HepG2 (cell line): ENCODE results near the gene CDKN2AIP. TPM values are rescaled to one million over a fixed set of nuclear protein-coding genes. Genes with fewer than 3 reads are reported as not detected.

Experiments
- AGO1 ChIP-seq: fragments of 200-400 bp; formaldehyde crosslinking; IDR thresholded peaks from 2 replicates; pipeline ENCODE4 v1.6.1; 2017; ENCODE audit warnings: mild to moderate bottlenecking, low read depth, low read length, moderate library complexity; ENCODE audit not compliant: poor library complexity, severe bottlenecking
- CCDC6 ChIP-seq: sonication (generic); formaldehyde crosslinking; IDR thresholded peaks from 2 replicates; pipeline ENCODE4 v1.8.1; 2022; ENCODE audit warnings: mild to moderate bottlenecking, missing genetic modification reagents, moderate library complexity
- HDAC1 ChIP-seq: sonication (generic); formaldehyde crosslinking; IDR thresholded peaks from 2 replicates; pipeline ENCODE4 v1.5.1; 2020; ENCODE audit warnings: mild to moderate bottlenecking, missing genetic modification reagents
- KAT2B ChIP-seq: fragments of 150-350 bp; IDR thresholded peaks from 2 replicates; pipeline ENCODE4 v1.6.1; 2014; ENCODE audit warnings: low read depth, low read length, borderline replicate concordance
- KDM2A ChIP-seq: sonication (generic); formaldehyde crosslinking; IDR thresholded peaks from 2 replicates; pipeline ENCODE4 v1.4.0; 2020; ENCODE audit warnings: low read depth, missing genetic modification reagents, borderline replicate concordance
- LCORL ChIP-seq, 2 experiments: fragments of 450-650 bp in 1 of 2; sonication (generic) in 1 of 2; formaldehyde crosslinking in 1 of 2; IDR thresholded peaks; 2 replicates each; pipeline versions ENCODE4 v1.5.0 to v1.6.1; 2017 to 2020; ENCODE audit warnings: antibody characterized with exemption in 1 of 2, missing genetic modification reagents in 1 of 2
- MAZ ChIP-seq, 2 experiments: sonication (generic) in 1 of 2; formaldehyde crosslinking in 1 of 2; IDR thresholded peaks; 2 replicates each; pipeline versions ENCODE4 v1.5.0 to v1.6.1; 2012 to 2020; ENCODE audit warnings: low read depth in 2 of 2, mild to moderate bottlenecking in 2 of 2, borderline replicate concordance in 1 of 2, improper control_type of control experiment in 1 of 2, low read length in 1 of 2, missing genetic modification reagents in 1 of 2, moderate library complexity in 1 of 2
- NFIB ChIP-seq: sonication (generic); formaldehyde crosslinking; IDR thresholded peaks from 2 replicates; pipeline ENCODE4 v1.9.0; 2021; ENCODE audit warnings: missing genetic modification reagents, mild to moderate bottlenecking, borderline replicate concordance
- RFXANK ChIP-seq: IDR thresholded peaks from 2 replicates; pipeline ENCODE4 v1.6.1; 2016
- SIX4 ChIP-seq: sonication (generic); formaldehyde crosslinking; IDR thresholded peaks from 2 replicates; pipeline ENCODE4 v1.4.0; 2020; ENCODE audit warnings: missing genetic modification reagents
- SNAI1 ChIP-seq: sonication (generic); formaldehyde crosslinking; IDR thresholded peaks from 2 replicates; pipeline ENCODE4 v1.5.0; 2020; ENCODE audit warnings: mild to moderate bottlenecking, missing genetic modification reagents, borderline replicate concordance
- THYN1 ChIP-seq: sonication (generic); formaldehyde crosslinking; IDR thresholded peaks from 2 replicates; pipeline ENCODE4 v1.8.1; 2023; ENCODE audit warnings: low read depth, mild to moderate bottlenecking, moderate library complexity, missing genetic modification reagents, borderline replicate concordance
- ZFX ChIP-seq: sonication (generic); formaldehyde crosslinking; IDR thresholded peaks from 2 replicates; pipeline ENCODE4 v1.4.0; 2020; ENCODE audit warnings: mild to moderate bottlenecking, low read depth, missing genetic modification reagents, moderate library complexity
- ZNF34 ChIP-seq: sonication (generic); formaldehyde crosslinking; IDR thresholded peaks from 2 replicates; pipeline ENCODE4 v1.4.0; 2020; ENCODE audit warnings: mild to moderate bottlenecking, missing genetic modification reagents, borderline replicate concordance
- ZNF775 ChIP-seq: sonication (generic); formaldehyde crosslinking; IDR thresholded peaks from 2 replicates; pipeline ENCODE4 v1.4.0; 2020; ENCODE audit warnings: missing genetic modification reagents, mild to moderate bottlenecking, moderate library complexity, borderline replicate concordance
- ZNF781 ChIP-seq: sonication (generic); formaldehyde crosslinking; IDR thresholded peaks from 2 replicates; pipeline ENCODE4 v1.5.1; 2020; ENCODE audit warnings: borderline replicate concordance, mild to moderate bottlenecking, missing genetic modification reagents; ENCODE audit errors: not compliant biosample characterization
- polyA plus RNA-seq, 8 experiments: library from polyadenylated mRNA; depleted of rRNA in 3 of 8; stranded (reverse) in 7 of 8; unstranded in 1 of 8; fragments of >200 nt; fragmentation: Illumina TruSeq in 4 of 8; extraction: Trizol in 4 of 8; gene quantifications; 2 replicates each; pipeline versions ENCODE4 v1.2.1 to v1.2.3, GENCODE V29; 2011 to 2016; ENCODE audit warnings: low read depth in 4 of 8, missing spikeins in 1 of 8, mixed read lengths in 1 of 8; ENCODE audit not compliant: insufficient read depth in 1 of 8
- total RNA-seq, 5 experiments: library from RNA; depleted of rRNA; stranded (reverse); fragments of >200 nt; fragmentation: Illumina TruSeq; extraction: Trizol; gene quantifications; 2 replicates each; pipeline ENCODE4 v1.2.3, GENCODE V29; 2016; ENCODE audit warnings: low read depth in 1 of 5
- TF ChIP-seq, protein P1 (sequence below): sonication (generic); formaldehyde crosslinking; IDR thresholded peaks from 2 replicates; pipeline ENCODE4 v1.9.0; 2021; ENCODE audit warnings: mild to moderate bottlenecking, missing genetic modification reagents
- TF ChIP-seq, protein P2 (sequence below): sonication (generic); formaldehyde crosslinking; IDR thresholded peaks from 2 replicates; pipeline ENCODE4 v1.4.0; 2020; ENCODE audit warnings: missing genetic modification reagents, borderline replicate concordance
- TF ChIP-seq, protein P3 (sequence below): sonication (generic); formaldehyde crosslinking; IDR thresholded peaks from 2 replicates; pipeline ENCODE4 v1.5.0; 2020; ENCODE audit warnings: mild to moderate bottlenecking, low read depth, missing genetic modification reagents, borderline replicate concordance

CDKN2AIP gene
- total and polyA plus RNA-seq, 2 of the 13 experiments (the other 11 are each of a cell fraction or from before 2014, with no cell fraction given): 17.0 to 18.7 TPM

- TF ChIP-seq, protein P1, sequence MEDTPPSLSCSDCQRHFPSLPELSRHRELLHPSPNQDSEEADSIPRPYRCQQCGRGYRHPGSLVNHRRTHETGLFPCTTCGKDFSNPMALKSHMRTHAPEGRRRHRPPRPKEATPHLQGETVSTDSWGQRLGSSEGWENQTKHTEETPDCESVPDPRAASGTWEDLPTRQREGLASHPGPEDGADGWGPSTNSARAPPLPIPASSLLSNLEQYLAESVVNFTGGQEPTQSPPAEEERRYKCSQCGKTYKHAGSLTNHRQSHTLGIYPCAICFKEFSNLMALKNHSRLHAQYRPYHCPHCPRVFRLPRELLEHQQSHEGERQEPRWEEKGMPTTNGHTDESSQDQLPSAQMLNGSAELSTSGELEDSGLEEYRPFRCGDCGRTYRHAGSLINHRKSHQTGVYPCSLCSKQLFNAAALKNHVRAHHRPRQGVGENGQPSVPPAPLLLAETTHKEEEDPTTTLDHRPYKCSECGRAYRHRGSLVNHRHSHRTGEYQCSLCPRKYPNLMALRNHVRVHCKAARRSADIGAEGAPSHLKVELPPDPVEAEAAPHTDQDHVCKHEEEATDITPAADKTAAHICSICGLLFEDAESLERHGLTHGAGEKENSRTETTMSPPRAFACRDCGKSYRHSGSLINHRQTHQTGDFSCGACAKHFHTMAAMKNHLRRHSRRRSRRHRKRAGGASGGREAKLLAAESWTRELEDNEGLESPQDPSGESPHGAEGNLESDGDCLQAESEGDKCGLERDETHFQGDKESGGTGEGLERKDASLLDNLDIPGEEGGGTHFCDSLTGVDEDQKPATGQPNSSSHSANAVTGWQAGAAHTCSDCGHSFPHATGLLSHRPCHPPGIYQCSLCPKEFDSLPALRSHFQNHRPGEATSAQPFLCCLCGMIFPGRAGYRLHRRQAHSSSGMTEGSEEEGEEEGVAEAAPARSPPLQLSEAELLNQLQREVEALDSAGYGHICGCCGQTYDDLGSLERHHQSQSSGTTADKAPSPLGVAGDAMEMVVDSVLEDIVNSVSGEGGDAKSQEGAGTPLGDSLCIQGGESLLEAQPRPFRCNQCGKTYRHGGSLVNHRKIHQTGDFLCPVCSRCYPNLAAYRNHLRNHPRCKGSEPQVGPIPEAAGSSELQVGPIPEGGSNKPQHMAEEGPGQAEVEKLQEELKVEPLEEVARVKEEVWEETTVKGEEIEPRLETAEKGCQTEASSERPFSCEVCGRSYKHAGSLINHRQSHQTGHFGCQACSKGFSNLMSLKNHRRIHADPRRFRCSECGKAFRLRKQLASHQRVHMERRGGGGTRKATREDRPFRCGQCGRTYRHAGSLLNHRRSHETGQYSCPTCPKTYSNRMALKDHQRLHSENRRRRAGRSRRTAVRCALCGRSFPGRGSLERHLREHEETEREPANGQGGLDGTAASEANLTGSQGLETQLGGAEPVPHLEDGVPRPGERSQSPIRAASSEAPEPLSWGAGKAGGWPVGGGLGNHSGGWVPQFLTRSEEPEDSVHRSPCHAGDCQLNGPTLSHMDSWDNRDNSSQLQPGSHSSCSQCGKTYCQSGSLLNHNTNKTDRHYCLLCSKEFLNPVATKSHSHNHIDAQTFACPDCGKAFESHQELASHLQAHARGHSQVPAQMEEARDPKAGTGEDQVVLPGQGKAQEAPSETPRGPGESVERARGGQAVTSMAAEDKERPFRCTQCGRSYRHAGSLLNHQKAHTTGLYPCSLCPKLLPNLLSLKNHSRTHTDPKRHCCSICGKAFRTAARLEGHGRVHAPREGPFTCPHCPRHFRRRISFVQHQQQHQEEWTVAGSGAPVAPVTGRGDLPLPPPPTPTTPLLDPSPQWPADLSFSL (CRISPR knock-in tag): peak; percentile 75; the same call in 1 of the 2 replicates
- TF ChIP-seq MAZ (IDR thresholded peaks at IDR 0.05; ENCODE audit: borderline replicate concordance, low read depth, low read length) (0 out of 2 replicates have a peak, but pooled peaks have one; percentile 21), MAZ (CRISPR knock-in tag; IDR thresholded peaks at IDR 0.05; ENCODE audit: low read depth) (peak; percentile 88), SIX4 (CRISPR knock-in tag) (peak; percentile 26; the same call in 1 of the 2 replicates), ZNF781 (CRISPR knock-in tag) (peak; percentile 81), HDAC1 (peak; percentile 90), KAT2B (no peak), CCDC6 (CRISPR knock-in tag) (peak; percentile 80; the same call in 1 of the 2 replicates), SNAI1 (CRISPR knock-in tag) (peak; percentile 64; the same call in 1 of the 2 replicates), AGO1 (peak; percentile 9), ZFX (CRISPR knock-in tag) (peak; percentile 99), THYN1 (no peak), ZNF775 (peak; percentile 71; the same call in 1 of the 2 replicates), ZNF34 (CRISPR knock-in tag) (no peak), KDM2A (CRISPR knock-in tag) (peak; percentile 62), NFIB (CRISPR knock-in tag) (no peak), RFXANK (CRISPR knock-in tag) (no peak), LCORL (IDR thresholded peaks at IDR 0.05) (0 out of 2 replicates have a peak, but pooled peaks have one; percentile 36), LCORL (CRISPR knock-in tag; IDR thresholded peaks at IDR 0.05) (no peak; the same call in 1 of the 2 replicates)
- TF ChIP-seq, protein P2, sequence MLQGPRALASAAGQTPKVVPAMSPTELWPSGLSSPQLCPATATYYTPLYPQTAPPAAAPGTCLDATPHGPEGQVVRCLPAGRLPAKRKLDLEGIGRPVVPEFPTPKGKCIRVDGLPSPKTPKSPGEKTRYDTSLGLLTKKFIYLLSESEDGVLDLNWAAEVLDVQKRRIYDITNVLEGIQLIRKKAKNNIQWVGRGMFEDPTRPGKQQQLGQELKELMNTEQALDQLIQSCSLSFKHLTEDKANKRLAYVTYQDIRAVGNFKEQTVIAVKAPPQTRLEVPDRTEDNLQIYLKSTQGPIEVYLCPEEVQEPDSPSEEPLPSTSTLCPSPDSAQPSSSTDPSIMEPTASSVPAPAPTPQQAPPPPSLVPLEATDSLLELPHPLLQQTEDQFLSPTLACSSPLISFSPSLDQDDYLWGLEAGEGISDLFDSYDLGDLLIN: peak; percentile 71; the same call in 1 of the 2 replicates
- TF ChIP-seq, protein P3, sequence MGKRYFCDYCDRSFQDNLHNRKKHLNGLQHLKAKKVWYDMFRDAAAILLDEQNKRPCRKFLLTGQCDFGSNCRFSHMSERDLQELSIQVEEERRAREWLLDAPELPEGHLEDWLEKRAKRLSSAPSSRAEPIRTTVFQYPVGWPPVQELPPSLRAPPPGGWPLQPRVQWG: no peak
Measured at GRCh38 chr4:183444214-183445096, at the start of gene CDKN2AIP (continued).
